DMS153 treated with DMSO at 0.1 percent for 48 hours (cell line): ENCODE measurements around the gene ABR.
"Not testable (repeated sequence)": the region's sequence is repeated elsewhere in the genome, so short reads cannot be mapped to it uniquely, and the experiment has no call there.

Source experiments
- DNase-seq: peaks from one replicate; lab custom pipeline; 2025; ENCODE audit not compliant: unreplicated experiment; lab: John Stamatoyannopoulos, UW

Gene ABR

DNA sequence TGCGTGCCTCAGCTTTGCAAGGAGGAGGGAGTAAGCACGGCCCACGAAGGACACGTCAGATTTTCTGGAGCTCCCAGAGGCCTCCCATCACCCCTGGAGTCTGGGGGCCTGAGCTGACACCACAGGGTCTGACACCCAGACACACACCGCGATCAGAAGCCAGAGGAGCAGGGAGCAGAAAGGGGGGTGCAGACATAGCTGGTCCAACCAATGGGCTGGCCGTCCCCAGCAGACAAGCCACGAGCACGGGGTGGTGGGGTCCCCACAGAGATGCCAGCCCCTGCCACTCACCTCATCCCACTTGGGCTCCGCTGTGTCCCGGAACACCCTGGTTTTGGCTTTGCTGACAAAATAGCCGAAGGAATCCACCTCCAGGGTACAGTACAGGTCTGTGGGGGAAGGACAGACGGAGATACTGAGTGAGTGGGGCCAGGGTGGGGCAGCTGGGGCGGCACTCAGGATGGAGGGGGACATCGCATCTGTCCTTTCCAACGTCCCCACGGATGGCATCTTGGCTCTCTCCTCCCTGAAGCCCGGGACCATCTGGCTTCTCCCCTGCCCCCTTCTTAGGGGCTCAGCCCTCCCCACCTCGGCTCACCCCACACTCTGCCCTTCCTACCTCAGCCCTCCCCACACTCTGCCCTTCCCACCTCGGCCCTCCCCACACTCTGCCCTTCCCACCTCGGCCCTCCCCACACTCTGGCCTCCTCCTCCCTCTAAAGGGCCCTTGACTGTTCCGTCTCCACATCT is 129.4 kb downstream of the ABR start:
- no peak for DNase-seq

DNA sequence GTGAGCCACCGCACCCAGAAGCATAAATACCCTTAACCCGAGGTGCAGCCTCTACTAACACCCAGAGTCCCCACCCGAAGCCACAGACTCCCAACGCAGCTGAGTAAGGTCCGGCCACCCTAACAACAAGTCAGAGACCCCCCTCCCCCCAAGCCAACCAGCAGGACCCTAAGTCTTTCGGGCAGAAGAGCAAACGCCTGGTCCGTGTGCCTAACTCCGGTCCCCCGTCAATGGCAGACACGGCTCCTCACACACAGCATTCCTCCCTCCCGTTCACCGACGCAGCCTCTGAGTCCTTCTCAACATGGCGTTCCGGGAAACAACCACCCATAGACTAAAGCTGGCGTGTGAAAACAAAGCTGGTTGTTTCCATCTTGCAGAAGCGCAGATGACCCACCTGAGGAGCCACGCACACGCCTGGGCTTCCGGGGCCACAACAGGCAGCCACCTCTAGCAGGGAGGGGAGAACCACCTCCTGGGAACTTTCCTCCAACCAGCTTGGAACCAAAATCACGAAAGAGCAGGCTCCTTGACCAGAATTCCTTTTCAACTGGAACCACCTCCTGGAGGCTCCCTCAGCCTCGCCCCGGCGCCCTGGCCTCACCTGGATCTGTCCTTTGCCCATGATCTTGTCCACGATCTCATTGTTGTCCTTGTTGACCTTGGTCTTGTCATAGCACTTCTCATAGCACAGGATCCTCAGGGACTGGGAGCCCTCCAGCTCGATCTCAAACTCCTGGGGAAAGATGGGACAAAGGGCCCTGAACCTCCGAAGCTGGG is 130.1 kb downstream of the ABR start:
- no peak for DNase-seq

DNA sequence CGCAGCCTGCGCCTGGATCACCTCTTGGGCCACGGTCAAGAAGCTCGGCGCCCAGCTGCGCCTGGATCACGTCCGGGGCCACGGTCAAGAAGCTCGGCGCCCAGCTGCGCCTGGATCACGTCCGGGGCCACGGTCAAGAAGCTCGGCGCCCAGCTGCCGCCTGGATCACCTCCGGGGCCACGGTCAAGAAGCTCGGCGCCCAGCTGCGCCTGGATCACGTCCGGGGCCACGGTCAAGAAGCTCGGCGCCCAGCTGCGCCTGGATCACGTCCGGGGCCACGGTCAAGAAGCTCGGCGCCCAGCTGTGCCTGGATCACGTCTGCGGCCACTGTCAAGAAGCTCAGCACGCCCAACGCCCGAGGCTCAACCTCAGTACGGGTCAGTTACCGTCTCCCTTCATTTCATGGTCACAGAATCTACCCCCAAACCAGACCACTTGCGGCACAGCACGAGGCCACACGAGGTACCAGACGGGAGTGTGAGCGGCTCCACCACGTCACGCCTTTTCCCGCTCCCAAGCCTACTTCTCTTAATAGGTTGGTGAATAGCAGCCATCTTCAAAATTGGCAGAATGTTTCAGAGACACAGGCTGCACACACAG is 131.2 kb downstream of the ABR start:
- not testable (repeated sequence) for DNase-seq

DNA sequence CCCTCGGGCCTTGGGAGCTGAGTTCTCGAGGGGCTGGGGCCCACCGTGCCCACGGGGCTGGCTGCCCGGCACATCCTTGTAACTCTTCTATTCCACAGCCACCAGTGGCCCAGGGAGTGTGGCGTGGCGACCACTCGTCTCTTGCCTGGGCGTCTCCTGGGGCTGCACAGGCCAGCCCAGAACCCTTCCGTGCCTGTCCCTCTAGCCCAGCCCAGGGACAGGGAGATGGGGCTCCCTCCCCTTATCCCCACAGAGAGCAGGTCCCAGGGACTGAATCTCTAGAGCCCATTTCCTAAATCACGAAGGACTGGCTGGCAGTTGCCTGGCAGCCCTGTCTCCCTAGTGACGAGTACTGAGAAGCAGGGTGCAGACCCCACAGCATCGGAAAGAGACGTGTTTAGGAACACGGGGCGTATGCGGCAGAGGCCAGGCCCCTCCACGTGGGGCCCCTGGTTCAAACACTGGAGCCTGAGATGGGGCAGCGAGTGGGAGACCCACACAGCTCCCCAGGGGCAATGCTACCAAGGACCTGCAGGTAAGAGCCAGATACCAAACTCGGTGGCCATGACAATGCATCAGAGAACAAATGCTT is 131.8 kb downstream of the ABR start:
- DNase-seq = no peak

DNA sequence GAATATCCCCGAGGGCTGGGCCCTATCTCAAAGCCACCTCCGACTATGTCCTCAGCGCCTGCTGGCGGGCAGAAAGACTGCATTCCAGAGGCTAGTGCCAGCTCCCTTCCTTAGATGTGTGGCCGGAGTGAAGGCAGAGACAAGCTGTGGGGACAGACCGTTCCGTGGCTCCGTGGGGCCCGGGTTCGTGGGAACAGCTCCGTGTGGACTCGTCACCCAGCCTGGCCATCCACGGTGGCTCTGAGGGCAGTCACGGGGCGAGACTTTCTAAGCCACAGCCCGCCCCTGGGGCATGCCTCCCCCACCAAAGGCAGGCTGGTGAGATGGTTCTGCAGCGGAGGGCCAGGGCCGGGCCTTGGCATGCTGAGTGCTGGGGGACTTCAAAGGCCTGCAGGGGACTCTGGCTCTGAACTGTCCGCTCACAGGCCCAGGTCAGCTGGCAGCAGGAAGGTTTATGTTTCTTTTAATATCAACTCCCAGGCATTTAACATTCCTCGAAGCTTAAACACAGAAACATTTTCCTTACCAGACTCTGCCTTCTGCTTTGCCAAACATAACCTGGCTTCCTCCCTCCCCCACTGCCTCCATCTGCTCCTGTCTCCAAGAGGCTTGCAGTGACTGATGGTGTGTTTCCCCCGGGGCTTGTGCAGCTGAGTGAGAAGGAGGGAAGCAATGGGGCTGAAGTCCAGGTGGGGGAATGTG is 132.5 kb downstream of the ABR start:
- no peak for DNase-seq

DNA sequence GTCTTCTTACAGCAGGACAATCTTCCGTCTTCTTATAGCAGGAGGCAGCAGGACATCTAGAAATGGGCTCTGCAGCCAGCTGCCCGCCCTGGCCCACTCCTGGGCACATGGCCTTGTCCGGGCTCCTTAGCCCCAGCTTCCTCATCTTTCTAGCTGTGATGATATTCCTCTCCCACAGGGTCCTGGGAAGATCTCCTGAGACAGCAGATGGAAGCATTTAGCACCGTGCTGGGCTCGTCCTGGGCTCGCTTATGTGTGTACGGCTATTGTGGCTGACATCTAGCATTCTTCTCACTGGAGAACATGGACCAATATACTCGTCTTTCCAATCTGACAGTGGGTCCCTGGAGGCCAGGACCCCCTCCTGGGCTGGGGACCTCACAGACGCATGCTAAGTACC is 134.3 kb downstream of the ABR start:
- DNase-seq = no peak

DNA sequence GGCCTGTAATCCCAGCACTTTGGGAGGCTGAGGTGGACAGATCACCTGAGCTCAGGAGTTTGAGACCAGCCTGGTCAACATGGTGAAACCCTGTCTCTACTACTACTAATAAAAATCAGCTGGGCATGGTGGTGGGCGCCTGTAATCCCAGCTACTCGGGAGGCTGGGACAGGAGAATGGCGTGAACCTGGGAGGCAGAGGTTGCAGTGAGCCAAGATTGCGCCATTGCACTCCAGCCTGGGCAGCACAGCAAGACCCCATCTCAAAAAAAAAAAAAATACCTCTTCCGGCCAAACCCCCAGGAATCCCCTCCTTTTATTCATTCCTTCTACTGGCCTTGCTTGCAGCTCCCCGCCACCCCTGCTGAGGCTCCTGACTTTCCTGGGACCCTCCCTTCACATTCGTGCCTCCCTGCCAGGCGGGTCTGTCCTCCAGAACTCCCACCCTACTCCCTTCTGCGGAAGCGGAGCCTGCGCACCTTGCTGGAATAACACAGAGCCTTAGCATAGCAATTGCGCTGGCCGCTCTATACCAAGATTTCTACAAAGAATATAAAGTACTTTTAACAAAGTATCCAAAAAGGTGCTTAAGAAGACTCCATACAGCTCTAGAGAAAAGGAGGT is 135.3 kb downstream of the ABR start:
- not testable (repeated sequence) for DNase-seq

DNA sequence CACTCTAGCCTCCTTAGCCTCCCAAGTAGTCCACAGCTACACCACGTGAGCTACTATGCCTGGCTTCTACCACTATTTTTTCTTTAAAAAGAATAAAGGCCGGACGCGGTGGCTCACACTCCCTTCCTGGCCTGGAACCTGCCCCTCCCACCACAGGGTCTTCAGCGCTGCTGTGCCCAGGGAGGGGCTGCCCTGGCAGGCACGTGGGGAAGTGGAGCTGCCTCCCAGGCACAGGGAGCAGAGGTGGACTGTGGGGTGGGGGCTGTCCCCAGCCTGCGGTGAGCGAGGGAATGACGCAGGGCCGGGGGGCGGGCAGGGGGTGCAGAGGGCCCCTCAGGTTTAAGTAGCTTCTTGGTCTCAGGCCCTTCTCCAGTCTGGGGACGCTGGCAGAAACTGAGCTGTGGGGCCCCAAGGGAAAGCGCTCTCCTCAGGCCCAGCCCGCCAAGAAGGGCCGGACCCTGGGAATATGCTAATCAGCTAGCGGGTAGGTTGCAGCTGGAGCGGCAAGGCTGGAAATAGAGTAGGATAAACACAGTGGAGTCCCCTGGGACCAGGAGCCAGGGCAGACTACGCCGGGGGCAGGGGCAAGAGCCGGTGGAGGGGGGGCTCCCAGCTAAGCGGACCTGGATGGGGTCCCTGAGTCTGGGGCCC is 136.1 kb downstream of the ABR start:
- DNase-seq = no peak

DNA sequence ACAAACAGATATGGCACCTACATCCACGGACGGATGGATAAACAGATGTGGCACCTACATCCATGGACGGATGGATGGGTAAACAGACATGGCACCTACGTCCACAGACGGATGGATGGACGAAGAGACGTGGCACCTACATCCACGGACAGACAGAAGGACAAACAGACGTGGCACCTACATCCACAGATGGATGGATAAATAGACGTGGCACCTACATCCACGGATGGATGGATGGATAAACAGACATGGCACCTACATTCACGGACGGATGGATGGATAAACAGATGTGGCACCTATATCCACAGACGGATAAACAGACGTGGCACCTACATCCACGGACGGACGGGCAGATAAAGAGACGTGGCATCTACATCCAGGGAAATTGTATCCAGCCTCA is 137.3 kb downstream of the ABR start:
- no peak for DNase-seq

DNA sequence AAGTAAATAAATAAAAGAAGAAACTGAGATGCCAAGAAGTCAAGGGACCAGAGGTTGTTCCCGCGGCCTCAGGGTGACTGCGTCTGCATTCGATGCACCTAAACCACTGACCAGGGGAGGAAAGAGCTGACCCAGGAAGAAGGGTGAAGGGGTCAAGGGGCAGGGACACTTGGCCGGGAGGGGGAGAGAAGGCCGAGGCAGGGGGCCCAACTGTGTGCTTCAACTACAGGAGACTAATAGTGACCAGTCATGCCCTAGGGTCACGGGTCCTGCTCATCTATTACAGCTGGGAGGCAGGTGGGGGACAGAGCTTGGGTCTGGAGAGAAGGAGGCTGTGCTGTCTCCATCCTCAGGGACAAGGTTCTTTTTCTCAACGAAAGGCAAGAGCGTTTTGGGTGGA is 138.0 kb downstream of the ABR start:
- no peak for DNase-seq

DNA sequence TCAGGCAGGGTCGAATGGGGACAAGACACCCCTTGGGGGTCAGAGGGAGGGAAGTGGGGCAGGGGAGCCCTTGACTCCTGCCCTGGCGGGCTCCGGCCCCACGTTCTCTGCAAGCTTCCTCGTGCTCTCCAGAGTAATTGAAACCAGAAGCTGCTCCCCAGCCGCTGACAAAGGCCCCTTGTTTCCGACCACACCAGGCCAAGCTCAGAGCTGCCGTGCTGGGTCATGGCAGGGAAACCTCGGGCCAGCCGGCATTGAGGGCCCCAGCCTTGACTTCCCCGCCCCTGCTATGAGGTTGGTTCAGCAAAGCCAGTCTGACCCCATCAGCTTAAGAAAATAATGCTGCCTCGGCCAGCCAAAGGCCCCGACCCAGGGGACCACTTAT is 139.6 kb downstream of the ABR start:
- no peak for DNase-seq

DNA sequence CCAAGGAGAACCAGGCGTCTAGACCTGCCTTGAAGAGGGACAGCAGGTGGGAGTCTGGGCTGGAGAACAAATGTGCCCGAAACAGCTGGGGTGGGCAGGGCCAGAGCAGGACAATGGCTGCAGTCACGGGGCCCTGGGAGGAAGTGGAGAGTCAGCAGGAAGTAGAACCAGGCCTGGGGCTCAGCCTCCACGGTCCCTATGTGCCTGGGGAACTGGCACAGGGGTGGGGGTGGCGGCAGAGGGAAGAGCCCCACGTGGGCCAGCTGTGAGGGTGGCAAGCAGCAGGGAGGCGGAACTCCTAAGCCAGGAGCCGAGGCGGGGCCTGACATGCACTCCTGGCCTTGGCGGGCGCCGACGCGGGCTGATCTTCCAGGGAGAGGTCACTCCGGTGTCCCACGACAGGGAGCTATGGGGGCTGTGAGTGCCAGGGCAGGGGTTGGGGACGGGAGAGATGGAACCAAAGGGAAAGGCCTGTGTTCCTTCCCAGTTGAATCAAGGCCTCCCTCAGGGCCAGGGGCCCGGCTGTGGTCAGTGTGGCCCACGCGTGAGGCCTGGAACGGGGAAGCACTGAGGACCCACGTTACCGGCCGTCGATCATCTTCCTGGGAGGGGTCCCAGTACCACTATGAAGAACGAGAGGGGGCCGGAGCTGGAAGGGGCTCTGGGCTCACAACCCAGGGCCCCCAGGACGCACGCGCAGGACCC is 140.1 kb downstream of the ABR start:
- no peak for DNase-seq

DNA sequence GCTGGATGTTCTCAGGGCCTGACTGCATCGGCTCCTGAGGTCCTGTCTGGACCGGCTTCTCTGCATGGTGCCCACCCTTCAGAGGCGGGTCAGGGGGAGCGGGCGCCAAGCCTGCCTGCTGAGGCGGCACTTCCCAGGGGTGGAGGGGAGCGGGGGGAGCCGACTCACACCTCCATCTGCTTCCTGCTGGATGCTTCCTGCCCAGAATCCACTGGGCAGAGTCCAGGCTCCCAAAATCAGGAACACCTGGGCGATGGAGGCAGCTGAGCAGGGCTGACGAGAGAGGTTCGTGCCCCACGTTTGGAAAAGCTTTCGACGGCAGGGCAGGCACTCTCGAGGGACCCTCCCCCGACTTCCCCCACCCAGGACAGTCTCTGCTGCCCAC is 140.7 kb downstream of the ABR start:
- no peak for DNase-seq

DNA sequence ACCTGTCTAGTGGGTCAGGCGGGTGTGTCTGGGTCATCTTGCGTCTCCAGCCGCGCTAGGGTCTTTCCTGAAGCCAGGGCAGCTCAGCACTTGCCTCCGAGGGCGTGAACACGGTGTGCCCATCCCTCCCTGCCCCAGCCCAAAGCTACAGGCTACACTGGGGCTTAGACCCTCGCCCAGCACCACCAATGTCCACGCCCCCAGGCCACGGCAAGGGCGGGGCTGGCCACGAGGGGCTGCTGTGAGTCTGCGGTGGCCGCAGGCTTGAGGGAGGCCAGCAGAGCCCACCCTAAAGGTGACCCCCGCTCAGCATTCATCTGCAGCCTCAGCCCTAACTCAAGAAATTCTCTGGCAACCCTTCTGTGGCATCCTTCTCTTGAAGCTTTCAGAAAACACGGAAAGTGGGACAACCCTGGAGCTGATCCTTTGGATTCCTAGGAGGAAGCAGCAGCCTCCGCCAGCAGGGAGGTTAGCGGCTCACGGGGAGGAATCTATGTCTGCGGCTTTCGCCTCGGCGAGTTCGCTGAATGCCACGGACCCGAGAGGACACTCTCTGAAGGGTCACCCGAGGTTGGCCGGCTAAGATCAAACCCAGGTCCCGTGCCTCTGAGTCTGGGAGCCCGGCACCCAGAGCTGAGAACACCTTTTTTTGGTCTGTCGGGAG is 141.2 kb downstream of the ABR start:
- DNase-seq = no peak

DNA sequence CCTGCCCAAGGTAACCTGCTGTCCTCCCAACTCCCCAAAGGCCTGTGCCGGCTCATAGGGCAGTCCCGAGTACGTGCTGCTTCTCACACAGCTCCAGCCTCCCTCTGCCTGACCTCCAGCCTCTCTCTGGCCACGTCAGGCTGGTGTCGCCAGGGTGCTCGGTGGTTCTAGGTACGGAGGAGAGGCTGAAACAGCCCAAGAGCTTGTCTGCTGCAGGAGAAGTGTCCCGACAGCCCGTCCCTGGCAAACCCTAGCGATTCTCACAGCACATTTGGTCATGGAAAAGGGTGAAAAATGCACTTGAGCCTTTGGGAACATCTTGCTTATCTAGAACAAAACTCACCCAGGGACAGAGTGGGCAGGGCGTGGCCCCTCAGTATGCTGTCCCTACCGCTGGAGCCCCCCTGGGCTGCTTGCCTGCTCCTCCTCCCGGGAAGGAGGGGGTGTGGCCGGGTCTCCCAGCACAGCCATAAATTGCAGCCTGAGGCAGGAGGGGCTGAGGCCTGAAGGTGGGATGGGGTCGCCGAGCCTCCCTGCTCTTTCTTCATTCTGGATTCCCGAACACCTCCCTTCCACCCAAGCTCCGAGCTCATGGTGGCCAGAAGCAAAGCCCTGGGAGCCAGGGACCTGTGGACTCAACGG is 142.4 kb downstream of the ABR start:
- DNase-seq = no peak

DNA sequence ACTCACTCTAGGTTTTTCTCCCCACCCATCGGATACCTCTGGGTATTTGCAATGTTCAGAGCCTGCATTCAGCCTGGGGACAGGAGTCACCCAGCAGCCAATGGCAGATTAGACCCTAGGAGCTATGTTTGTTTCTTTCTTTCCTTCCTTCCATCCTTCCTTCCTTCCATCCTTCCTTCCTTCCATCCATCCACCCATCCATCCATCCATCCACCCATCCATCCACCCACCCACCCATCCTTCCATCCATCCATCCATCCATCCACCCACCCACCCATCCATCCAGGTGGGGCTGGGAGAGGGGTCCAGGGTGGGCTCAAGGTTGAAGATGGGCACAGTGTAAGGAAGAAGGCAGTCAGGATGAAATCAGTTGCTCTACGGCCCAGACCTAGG is 142.9 kb downstream of the ABR start:
- DNase-seq = no peak

DNA sequence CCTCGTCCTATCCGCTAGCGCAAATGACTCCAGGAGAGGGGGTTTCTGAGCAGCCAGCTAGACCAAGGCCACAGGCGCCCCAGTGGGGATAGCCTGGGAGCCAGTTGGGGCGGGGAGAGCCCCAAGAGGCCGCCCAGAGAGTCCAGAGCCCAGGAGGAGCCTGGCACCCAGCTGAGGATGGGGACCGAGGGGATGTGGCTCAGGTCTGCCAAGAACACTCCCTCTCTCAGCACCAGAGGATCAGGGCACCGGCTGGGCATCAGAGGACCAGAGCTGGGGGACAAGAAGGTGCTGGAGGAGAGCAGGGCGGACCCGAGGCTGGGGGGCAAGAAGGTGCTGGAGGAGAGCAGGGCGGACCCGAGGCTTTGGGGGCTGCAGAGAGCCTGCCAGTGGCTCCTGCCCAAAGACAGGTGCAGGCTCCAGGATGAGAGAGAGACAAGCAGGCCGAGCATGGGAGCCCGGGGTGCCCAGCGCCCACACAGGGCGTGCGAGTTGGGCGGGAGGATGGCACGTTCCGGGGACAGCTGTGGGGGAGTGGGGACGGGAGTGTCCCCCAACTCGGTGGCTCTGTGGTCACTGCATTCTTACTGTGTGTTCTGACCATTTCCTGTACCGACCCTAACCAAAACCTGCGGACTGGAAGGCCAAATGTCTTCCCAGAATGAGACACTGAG is 143.5 kb downstream of the ABR start:
- no peak for DNase-seq

DNA sequence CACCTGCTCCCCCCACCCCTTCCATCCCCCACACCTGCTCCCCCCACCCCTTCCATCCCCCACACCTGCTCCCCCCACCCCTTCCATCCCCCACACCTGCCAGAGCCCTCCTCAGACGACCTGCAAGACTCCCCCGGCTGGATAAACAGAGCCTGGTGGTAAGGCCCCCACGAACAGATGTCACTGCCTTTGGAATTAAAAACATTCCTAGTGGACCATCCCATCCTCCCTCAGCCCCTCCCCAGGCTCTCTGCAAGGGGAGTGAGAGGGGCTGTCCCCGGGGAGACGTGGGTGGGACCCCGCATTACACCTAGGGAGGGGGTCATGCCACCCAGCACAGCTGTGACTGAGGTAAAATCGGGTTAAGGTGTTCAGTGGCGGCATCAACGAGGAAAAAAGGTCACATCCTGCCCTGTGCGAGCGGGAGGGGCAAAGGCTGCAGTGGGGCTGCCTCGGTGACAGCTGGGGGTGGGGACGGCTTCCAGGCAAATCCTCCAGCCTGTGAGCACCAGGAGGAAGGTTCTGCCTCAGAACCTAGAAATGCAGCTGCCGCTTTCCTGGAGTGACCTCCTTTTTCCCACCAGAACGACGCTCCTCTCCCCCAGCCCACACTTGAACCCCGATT is 144.1 kb downstream of the ABR start:
- DNase-seq = no peak
